H1 (cell line): Measurements from ENCODE around the gene NUP107. TPM values are rescaled to one million over a fixed set of nuclear protein-coding genes. Genes with fewer than 3 reads are reported as not detected.

Source experiments
- CTCF ChIA-PET: fragments of 300-600 bp; sonication (Branson Sonifier 250); formaldehyde crosslinking; loops from one replicate; lab custom pipeline; 2021; ENCODE audit not compliant: partially characterized antibody; lab: Charles Lee
- POLR2A ChIA-PET: fragments of 300-600 bp; sonication (Branson Sonifier 250); formaldehyde crosslinking; loops from one replicate; lab custom pipeline; 2021; ENCODE audit warnings: inconsistent platforms; ENCODE audit not compliant: partially characterized antibody; lab: Charles Lee
- DNase-seq, 2 experiments: peaks; one replicate each; pipeline versions ENCODE4 v3.0.0 to v3.0.0-alpha.2; 2010 to 2022; ENCODE audit warnings: low spot score in 2 of 2, low read depth in 1 of 2, mixed read lengths in 1 of 2
- FAIRE-seq: peaks from 2 replicates; lab custom pipeline; 2011; peaks lifted over from hg19 to GRCh38; lab: Jason Lieb, UNC
- H2AFZ ChIP-seq: 2 replicates; pipeline ENCODE4 v1.8.1; 2012; ENCODE audit warnings: low read length, inconsistent platforms
- H2AK5ac ChIP-seq: 2 replicates; pipeline ENCODE4 v1.6.1; 2013; ENCODE audit warnings: low read depth, low read length
- H2BK120ac ChIP-seq: replicated peaks from 2 replicates; pipeline ENCODE3; 2013; ENCODE audit warnings: low read depth, low read length, inconsistent platforms
- H2BK12ac ChIP-seq: 2 replicates; pipeline ENCODE4 v1.6.1; 2013; ENCODE audit warnings: low read depth, low read length
- H2BK15ac ChIP-seq: 2 replicates; pipeline ENCODE4 v1.6.1; 2013; ENCODE audit warnings: low read length
- H2BK20ac ChIP-seq: 2 replicates; pipeline ENCODE4 v1.6.1; 2013; ENCODE audit warnings: low read length
- H2BK5ac ChIP-seq: 2 replicates; pipeline ENCODE4 v1.6.1; 2013; ENCODE audit warnings: low read depth, low read length
- H3K14ac ChIP-seq: 2 replicates; pipeline ENCODE4 v1.6.1; 2013; ENCODE audit warnings: inconsistent platforms; ENCODE audit not compliant: insufficient read length
- H3K18ac ChIP-seq: 2 replicates; pipeline ENCODE4 v1.6.1; 2013; ENCODE audit warnings: low read length; ENCODE audit errors: extremely low read depth
- H3K23ac ChIP-seq: 2 replicates; pipeline ENCODE4 v1.6.1; 2013; ENCODE audit warnings: inconsistent platforms; ENCODE audit not compliant: insufficient read length
- H3K23me2 ChIP-seq: 2 replicates; pipeline ENCODE4 v1.6.1; 2013; ENCODE audit warnings: low read depth, low read length
- H3K27ac ChIP-seq: 2 replicates; pipeline ENCODE4 v1.6.1; 2011; ENCODE audit warnings: low read depth, low read length, inconsistent platforms
- H3K27me3 ChIP-seq, 4 experiments: replicated peaks in 1 of 4; 1 replicate in 1 of 4; 2 replicates in 3 of 4; pipeline versions ENCODE4 v1.6.1 to v1.8.1; 2011 to 2013; ENCODE audit warnings: low read length in 3 of 4, mild to moderate bottlenecking in 3 of 4, inconsistent platforms in 2 of 4, mixed read lengths in 2 of 4, moderate library complexity in 1 of 4; ENCODE audit not compliant: control insufficient read depth in 3 of 4, insufficient read depth in 3 of 4; ENCODE audit errors: extremely low read depth in 1 of 4
- H3K36me3 ChIP-seq, 4 experiments: 2 replicates each; pipeline versions ENCODE4 v1.6.1 to v1.8.1; 2011 to 2013; ENCODE audit warnings: mild to moderate bottlenecking in 4 of 4, low read length in 3 of 4, moderate library complexity in 2 of 4, control low read depth in 1 of 4, inconsistent platforms in 1 of 4; ENCODE audit not compliant: insufficient read depth in 4 of 4, control insufficient read depth in 2 of 4
- H3K4ac ChIP-seq: replicated peaks from 2 replicates; pipeline ENCODE3; 2013; ENCODE audit warnings: low read length, low read depth, mixed read lengths, inconsistent platforms; ENCODE audit not compliant: insufficient read length
- H3K4me1 ChIP-seq, 4 experiments: replicated peaks in 1 of 4; 1 replicate in 1 of 4; 2 replicates in 3 of 4; pipeline versions ENCODE4 v1.6.1 to v1.8.1; 2011 to 2013; ENCODE audit warnings: low read length in 3 of 4, inconsistent platforms in 2 of 4, mixed read lengths in 1 of 4; ENCODE audit not compliant: insufficient read depth in 4 of 4, control insufficient read depth in 3 of 4
- H3K4me2 ChIP-seq, 2 experiments: 2 replicates each; pipeline versions ENCODE4 v1.6.1 to v1.8.1; 2011 to 2013; ENCODE audit warnings: low read depth in 2 of 2, low read length in 2 of 2, control low read depth in 1 of 2, inconsistent platforms in 1 of 2, mild to moderate bottlenecking in 1 of 2; ENCODE audit not compliant: insufficient read depth in 1 of 2
- H3K4me3 ChIP-seq, 4 experiments: fragments of 200-600, 300-600 bp in 1 of 4; sonication (generic), shearing (Covaris generic), sonication (Bioruptor Twin) in 1 of 4; 2 replicates each; pipeline versions ENCODE4 v1.5.1 to v1.8.1; 2011 to 2016; ENCODE audit warnings: low read length in 4 of 4, low read depth in 3 of 4, control low read depth in 2 of 4, inconsistent platforms in 2 of 4, mild to moderate bottlenecking in 2 of 4, mixed read lengths in 1 of 4, moderate library complexity in 1 of 4; ENCODE audit not compliant: insufficient read depth in 2 of 4; ENCODE audit errors: extremely low read depth in 1 of 4
- H3K56ac ChIP-seq: replicated peaks from 2 replicates; pipeline ENCODE3; 2013; ENCODE audit warnings: low read depth, mild to moderate bottlenecking, mixed read lengths, low read length, inconsistent platforms; ENCODE audit not compliant: insufficient read length
- H3K79me1 ChIP-seq: 2 replicates; pipeline ENCODE4 v1.6.1; 2013; ENCODE audit warnings: low read depth, low read length, control low read depth
- H3K79me2 ChIP-seq, 2 experiments: 2 replicates each; pipeline versions ENCODE4 v1.6.1 to v1.8.1; 2012 to 2013; ENCODE audit warnings: low read length in 2 of 2, mild to moderate bottlenecking in 2 of 2, inconsistent platforms in 1 of 2; ENCODE audit not compliant: insufficient read depth in 2 of 2, control insufficient read depth in 1 of 2
- H3K9ac ChIP-seq, 4 experiments: replicated peaks in 1 of 4; 1 replicate in 1 of 4; 2 replicates in 3 of 4; pipeline versions ENCODE4 v1.6.1 to v1.8.1; 2011 to 2013; ENCODE audit warnings: low read depth in 3 of 4, low read length in 3 of 4, control low read depth in 2 of 4, mild to moderate bottlenecking in 2 of 4, moderate library complexity in 2 of 4, inconsistent platforms in 1 of 4; ENCODE audit errors: extremely low read depth in 1 of 4
- H3K9me3 ChIP-seq, 2 experiments: 2 replicates each; pipeline versions ENCODE4 v1.6.1 to v1.8.1; 2012 to 2013; ENCODE audit warnings: mild to moderate bottlenecking in 2 of 2, moderate library complexity in 2 of 2, control low read depth in 1 of 2, inconsistent platforms in 1 of 2, low read depth in 1 of 2, low read length in 1 of 2, mixed read lengths in 1 of 2; ENCODE audit not compliant: insufficient read depth in 2 of 2
- H4K20me1 ChIP-seq, 2 experiments: replicated peaks in 1 of 2; 2 replicates each; pipeline versions ENCODE3 to v1.8.1; 2011 to 2013; ENCODE audit warnings: inconsistent platforms in 2 of 2, low read length in 2 of 2, mild to moderate bottlenecking in 1 of 2; ENCODE audit not compliant: insufficient read depth in 2 of 2, control insufficient read depth in 1 of 2
- H4K5ac ChIP-seq: 2 replicates; pipeline ENCODE4 v1.6.1; 2013; ENCODE audit warnings: low read length, low read depth, mixed read lengths, inconsistent platforms; ENCODE audit not compliant: insufficient read length
- H4K8ac ChIP-seq: 2 replicates; pipeline ENCODE4 v1.8.0; 2013; ENCODE audit warnings: mild to moderate bottlenecking, moderate library complexity, low read length, inconsistent platforms; ENCODE audit not compliant: insufficient read depth; ENCODE audit errors: extremely low read depth
- H4K91ac ChIP-seq: replicated peaks from 2 replicates; pipeline ENCODE3; 2013; ENCODE audit warnings: low read length, mixed read lengths, inconsistent platforms; ENCODE audit not compliant: insufficient read length
- BACH1 ChIP-seq: IDR thresholded peaks from 2 replicates; pipeline ENCODE4 v1.6.1; 2012; ENCODE audit warnings: low read length, improper control_type of control experiment
- FOSL1 ChIP-seq: IDR thresholded peaks from 2 replicates; pipeline ENCODE4 v1.6.1; 2011; ENCODE audit warnings: mild to moderate bottlenecking, low read depth, low read length, moderate library complexity; ENCODE audit not compliant: insufficient read depth
- HDAC6 ChIP-seq: IDR thresholded peaks from one replicate; pipeline ENCODE4 v1.7.1; 2012; ENCODE audit warnings: low read depth, mild to moderate bottlenecking, inconsistent platforms, low read length, moderate library complexity
- TBP ChIP-seq: IDR thresholded peaks from 2 replicates; pipeline ENCODE4 v1.6.1; 2011; ENCODE audit warnings: low read depth, low read length, improper control_type of control experiment
- WGBS, 2 experiments: shearing (Covaris generic) in 1 of 2; methylation state at CpG; one replicate each; pipeline versions ENCODE4 v1.1.6 to v1.1.7; 2013 to 2015; ENCODE audit warnings: low lambda C conversion rate in 2 of 2, mixed read lengths in 2 of 2, inconsistent platforms in 1 of 2, low coverage in 1 of 2, missing lambda C conversion rate in 1 of 2; ENCODE audit not compliant: insufficient replicate concordance in 2 of 2, insufficient coverage in 1 of 2, insufficient read length in 1 of 2; ENCODE audit errors: extremely low coverage in 1 of 2, missing lambda C conversion rate in 1 of 2; 5-methylcytosine and 5-hydroxymethylcytosine counted together
- polyA plus RNA-seq, 7 experiments: library from polyadenylated mRNA; depleted of rRNA in 3 of 7; stranded (reverse) in 5 of 7; unstranded in 2 of 7; fragments of >200 nt in 5 of 7; fragments of 200-250 nt in 2 of 7; gene quantifications; 1 replicate in 5 of 7; 2 replicates in 1 of 7; 4 replicates in 1 of 7; pipeline versions ENCODE4 v1.2.1 to v1.2.3, GENCODE V29; 2011 to 2013; ENCODE audit warnings: missing spikeins in 2 of 7, mixed read lengths in 2 of 7
- total RNA-seq: library from RNA; stranded (reverse); fragmentation: NEBNext Ultra II Directional; extraction: Animal tissue kit (Norgen Biotek cat#: 25700); gene quantifications from 2 replicates; pipeline ENCODE4 v1.2.1, GENCODE V29; 2021

The NUP107 gene
- total and polyA plus RNA-seq, 2 of the 8 experiments (the other 6 are each of a cell fraction or from before 2014, with no cell fraction given): 46.1 to 141 TPM

DNA sequence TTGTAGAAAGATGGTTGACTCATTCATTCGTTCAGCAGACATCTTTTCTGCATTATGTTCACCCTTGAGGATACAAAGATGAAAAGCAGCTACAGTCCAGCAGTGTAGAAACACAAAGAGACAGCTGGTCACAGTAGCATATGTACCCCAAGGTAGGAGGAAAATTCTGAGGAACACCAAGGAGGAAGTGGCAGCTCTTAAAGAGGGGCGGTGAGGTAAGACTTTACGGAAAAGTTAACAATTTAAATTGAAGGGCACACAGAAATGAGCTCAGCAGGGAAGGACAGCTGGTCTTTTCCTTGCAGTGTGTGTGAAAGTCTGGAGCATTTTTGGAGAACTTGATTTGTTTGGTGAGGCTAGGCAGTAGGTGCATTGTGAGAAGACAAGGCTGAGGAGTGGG, 62.7 kb downstream of the NUP107 start:
- Histone ChIP-seq H3K27me3 (no peaks in the 10 kb centered on the region), H3K36me3 (peaks cover 5 to 23% (median 13%) of the 10 kb centered on the region in 4 experiments; a peak in 5 of 8 replicates), H3K56ac (no peak overlapping the region), H2BK20ac (no peak overlapping the region), H2BK12ac (no peak overlapping the region), H3K9me3 (no peaks in the 10 kb centered on the region), H3K79me2 (peaks cover 0 to 16% of the 10 kb centered on the region in 2 experiments; a peak in 2 of 4 replicates), H4K8ac (no peak overlapping the region), H3K23me2 (peaks cover 8% of the 10 kb centered on the region), H3K79me1 (peaks cover 3% of the 10 kb centered on the region; the same call in 1 of the 2 replicates), H3K4me2 (no peak overlapping the region), H3K14ac (no peak overlapping the region), H2AK5ac (no peak overlapping the region), H2AFZ (no peak overlapping the region), H4K5ac (no peak overlapping the region), H2BK5ac (no peak overlapping the region), H4K20me1 (no peaks in the 10 kb centered on the region), H4K91ac (no peak overlapping the region), H2BK15ac (no peak overlapping the region), H3K4ac (no peak overlapping the region), H3K23ac (no peak overlapping the region), H3K4me3 (no peak overlapping the region), H3K4me1 (no peaks in the 10 kb centered on the region; a peak in 2 of 7 replicates), H2BK120ac (no peak overlapping the region), H3K27ac (no peak overlapping the region), H3K9ac (peak overlapping the region in 1 of 4 experiments; percentile 40; a peak in 1 of 7 replicates), H3K18ac (no peak overlapping the region)
- CTCF ChIA-PET: no interaction called here
- WGBS, 2 experiments: 94% methylated on average over 3 of the region's 3 CpGs; no CpG with 5 or more reads in 1 of the 2 experiments
- DNase-seq (no peak), FAIRE-seq (no peak)
- no peak for TF ChIP-seq FOSL1
- no peak for TF ChIP-seq TBP
- TF ChIP-seq BACH1: no peak
- TF ChIP-seq HDAC6: no peak
- POLR2A ChIA-PET: no interaction called here
